GM19467 (cell line): ENCODE measurements around the gene MKI67.

ENCODE experiments used
- ATAC-seq: cut with Tn5 transposase; IDR thresholded peaks from one replicate; pipeline ENCODE4 v1.9.1; 2021; ENCODE audit warnings: mild to moderate bottlenecking, moderate library complexity; ENCODE audit not compliant: unreplicated experiment

The MKI67 gene

GRCh38 chr10:128066870-128067382 is 59.3 kb downstream of the MKI67 start:
- ATAC-seq, result no peak

- ATAC-seq, result no peak
Observed at GRCh38 chr10:128065881-128066534, 60.2 kb downstream of the MKI67 start.

GRCh38 chr10:128064970-128065580 is 61.1 kb downstream of the MKI67 start:
- ATAC-seq, result no peak

- ATAC-seq, result peak; percentile 56
Observed at GRCh38 chr10:128064108-128064969, 61.9 kb downstream of the MKI67 start.

- no peak for ATAC-seq
Observed at GRCh38 chr10:128063736-128064107, 62.5 kb downstream of the MKI67 start.

- ATAC-seq, result peak; percentile 45
Observed at GRCh38 chr10:128062881-128063563, 63.2 kb downstream of the MKI67 start.

GRCh38 chr10:128062331-128062880 is 63.8 kb downstream of the MKI67 start:
- no peak for ATAC-seq

GRCh38 chr10:128061306-128062300 is 64.6 kb downstream of the MKI67 start:
- no peak for ATAC-seq

GRCh38 chr10:128060341-128061250 is 65.6 kb downstream of the MKI67 start:
- no peak for ATAC-seq

GRCh38 chr10:128059982-128060293 is 66.3 kb downstream of the MKI67 start:
- no peak for ATAC-seq

GRCh38 chr10:128059266-128059981 is 66.8 kb downstream of the MKI67 start:
- ATAC-seq, result no peak

- ATAC-seq, result no peak
Observed at GRCh38 chr10:128058750-128059134, 67.5 kb downstream of the MKI67 start.

- ATAC-seq, result no peak
Observed at GRCh38 chr10:128058106-128058749, 68.0 kb downstream of the MKI67 start.

- no peak for ATAC-seq
Observed at GRCh38 chr10:128056303-128057050, 69.7 kb downstream of the MKI67 start.

- no peak for ATAC-seq
Observed at GRCh38 chr10:128055061-128055868, 71.0 kb downstream of the MKI67 start.
